IPS-20b (cell line): ENCODE results near the gene COL18A1.

Experiments used
- H3K27ac ChIP-seq: one replicate; pipeline ENCODE4 v1.5.1; 2013; ENCODE audit warnings: low read length
- H3K27me3 ChIP-seq: 2 replicates; pipeline ENCODE4 v1.6.1; 2013; ENCODE audit warnings: mild to moderate bottlenecking, low read length, inconsistent platforms; ENCODE audit not compliant: insufficient read depth
- H3K36me3 ChIP-seq: 2 replicates; pipeline ENCODE4 v1.6.1; 2013; ENCODE audit warnings: low read depth, mild to moderate bottlenecking, inconsistent platforms, low read length, moderate library complexity; ENCODE audit not compliant: insufficient read depth
- H3K4me1 ChIP-seq: 2 replicates; pipeline ENCODE4 v1.6.1; 2013; ENCODE audit warnings: mild to moderate bottlenecking, control low read depth, inconsistent platforms, low read length, moderate library complexity; ENCODE audit not compliant: insufficient read depth
- H3K4me3 ChIP-seq: 2 replicates; pipeline ENCODE4 v1.5.1; 2013; ENCODE audit warnings: mild to moderate bottlenecking, low read length, inconsistent platforms
- H3K9ac ChIP-seq: 2 replicates; pipeline ENCODE4 v1.6.1; 2013; ENCODE audit warnings: low read depth, mild to moderate bottlenecking, inconsistent platforms, low read length, moderate library complexity
- H3K9me3 ChIP-seq: 2 replicates; pipeline ENCODE4 v1.6.1; 2013; ENCODE audit warnings: mild to moderate bottlenecking, low read depth, low read length, inconsistent platforms; ENCODE audit not compliant: insufficient read depth

The COL18A1 gene

GRCh38 chr21:45491623-45492022, 86.7 kb downstream of the COL18A1 start:
- H3K27me3 ChIP-seq = no peaks in the 10 kb centered on the region
- no peak overlapping the region for H3K9ac ChIP-seq
- H3K27ac ChIP-seq = no peak overlapping the region
- peaks cover 43% of the 10 kb centered on the region for H3K36me3 ChIP-seq
- H3K9me3 ChIP-seq = no peaks in the 10 kb centered on the region
- peaks cover 13% of the 10 kb centered on the region; the same call in 1 of the 2 replicates for H3K4me1 ChIP-seq
- H3K4me3 ChIP-seq = no peak overlapping the region

GRCh38 chr21:45492765-45493164, 87.8 kb downstream of the COL18A1 start:
- Histone ChIP-seq H3K9me3 (no peaks in the 10 kb centered on the region), H3K27ac (no peak overlapping the region), H3K4me1 (peaks cover 11% of the 10 kb centered on the region; the same call in 1 of the 2 replicates), H3K36me3 (peaks cover 48% of the 10 kb centered on the region), H3K4me3 (no peak overlapping the region), H3K27me3 (no peaks in the 10 kb centered on the region), H3K9ac (no peak overlapping the region)

GRCh38 chr21:45493401-45494001, 88.5 kb downstream of the COL18A1 start:
- no peak overlapping the region for H3K9ac ChIP-seq
- H3K9me3 ChIP-seq = no peaks in the 10 kb centered on the region
- peaks cover 48% of the 10 kb centered on the region for H3K36me3 ChIP-seq
- H3K4me3 ChIP-seq = no peak overlapping the region
- H3K27me3 ChIP-seq = no peaks in the 10 kb centered on the region
- H3K27ac ChIP-seq = no peak overlapping the region
- H3K4me1 ChIP-seq = peaks cover 5% of the 10 kb centered on the region; the same call in 1 of the 2 replicates

- Histone ChIP-seq H3K36me3 (peaks cover 56% of the 10 kb centered on the region), H3K27me3 (no peaks in the 10 kb centered on the region)
These were observed 89.3 kb downstream of the COL18A1 start for GRCh38 chr21:45494135-45494850.

GRCh38 chr21:45494851-45495680, 90.1 kb downstream of the COL18A1 start:
- H3K9ac ChIP-seq = no peak overlapping the region
- H3K4me1 ChIP-seq = no peaks in the 10 kb centered on the region
- H3K4me3 ChIP-seq = no peak overlapping the region
- no peaks in the 10 kb centered on the region for H3K27me3 ChIP-seq
- no peaks in the 10 kb centered on the region for H3K9me3 ChIP-seq
- no peak overlapping the region for H3K27ac ChIP-seq
- H3K36me3 ChIP-seq = peaks cover 60% of the 10 kb centered on the region

More at GRCh38 chr21:45494135-45494850, 89.3 kb downstream of the COL18A1 start:
- Histone ChIP-seq H3K4me3 (no peak overlapping the region), H3K9me3 (no peaks in the 10 kb centered on the region), H3K27ac (no peak overlapping the region), H3K4me1 (peaks cover 2% of the 10 kb centered on the region; the same call in 1 of the 2 replicates), H3K9ac (no peak overlapping the region)

DNA sequence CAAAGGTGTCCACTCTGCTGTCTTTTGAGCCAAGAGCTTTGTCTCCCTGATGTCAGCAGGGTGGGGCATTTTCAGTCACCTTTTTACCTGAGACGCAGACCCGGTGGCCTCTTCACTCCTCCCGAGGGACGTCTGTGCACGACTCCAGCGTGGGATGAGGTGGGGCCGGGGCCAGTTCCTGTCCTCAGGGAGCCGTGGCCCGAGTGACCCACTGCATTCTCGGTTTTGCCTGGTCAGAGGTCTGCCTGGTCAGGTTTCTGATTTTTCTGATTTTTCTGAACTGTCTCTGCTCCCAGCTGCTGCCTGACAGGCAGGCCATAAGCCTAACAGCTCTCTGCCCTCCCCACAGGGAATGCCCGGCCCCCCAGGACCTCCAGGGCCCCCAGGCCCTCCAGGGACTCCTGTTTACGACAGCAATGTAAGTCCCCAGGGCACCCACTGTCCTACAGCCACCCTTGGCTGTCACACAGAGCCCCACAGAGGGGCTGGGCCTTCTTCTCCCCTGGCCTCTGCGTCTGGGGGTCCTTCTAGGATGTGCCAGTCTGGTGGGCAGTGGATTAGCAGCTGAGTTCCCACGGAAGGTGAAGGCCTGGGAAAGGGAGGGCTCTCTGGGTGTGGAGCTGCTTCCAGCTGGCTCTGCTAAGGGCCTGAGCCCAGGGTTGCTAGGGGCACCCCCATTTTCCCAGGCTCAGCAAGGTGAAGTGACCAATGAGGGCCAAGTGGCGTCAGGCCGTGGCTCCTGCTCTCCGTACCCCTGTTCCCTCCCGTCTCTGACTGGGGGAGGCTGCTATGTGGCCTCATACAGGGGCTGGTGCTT, 91.4 kb downstream of the COL18A1 start:
- H3K36me3 ChIP-seq = peaks cover 59% of the 10 kb centered on the region
- H3K9me3 ChIP-seq = no peaks in the 10 kb centered on the region
- H3K4me3 ChIP-seq = no peak overlapping the region
- no peak overlapping the region for H3K27ac ChIP-seq
- H3K27me3 ChIP-seq = no peaks in the 10 kb centered on the region
- H3K4me1 ChIP-seq = no peaks in the 10 kb centered on the region
- H3K9ac ChIP-seq = no peak overlapping the region

- Histone ChIP-seq H3K9ac (no peak overlapping the region), H3K9me3 (no peaks in the 10 kb centered on the region), H3K27ac (no peak overlapping the region), H3K27me3 (no peaks in the 10 kb centered on the region), H3K36me3 (peaks cover 51% of the 10 kb centered on the region), H3K4me1 (no peaks in the 10 kb centered on the region), H3K4me3 (no peak overlapping the region)
These were observed 92.2 kb downstream of the COL18A1 start for GRCh38 chr21:45496968-45497845.

DNA sequence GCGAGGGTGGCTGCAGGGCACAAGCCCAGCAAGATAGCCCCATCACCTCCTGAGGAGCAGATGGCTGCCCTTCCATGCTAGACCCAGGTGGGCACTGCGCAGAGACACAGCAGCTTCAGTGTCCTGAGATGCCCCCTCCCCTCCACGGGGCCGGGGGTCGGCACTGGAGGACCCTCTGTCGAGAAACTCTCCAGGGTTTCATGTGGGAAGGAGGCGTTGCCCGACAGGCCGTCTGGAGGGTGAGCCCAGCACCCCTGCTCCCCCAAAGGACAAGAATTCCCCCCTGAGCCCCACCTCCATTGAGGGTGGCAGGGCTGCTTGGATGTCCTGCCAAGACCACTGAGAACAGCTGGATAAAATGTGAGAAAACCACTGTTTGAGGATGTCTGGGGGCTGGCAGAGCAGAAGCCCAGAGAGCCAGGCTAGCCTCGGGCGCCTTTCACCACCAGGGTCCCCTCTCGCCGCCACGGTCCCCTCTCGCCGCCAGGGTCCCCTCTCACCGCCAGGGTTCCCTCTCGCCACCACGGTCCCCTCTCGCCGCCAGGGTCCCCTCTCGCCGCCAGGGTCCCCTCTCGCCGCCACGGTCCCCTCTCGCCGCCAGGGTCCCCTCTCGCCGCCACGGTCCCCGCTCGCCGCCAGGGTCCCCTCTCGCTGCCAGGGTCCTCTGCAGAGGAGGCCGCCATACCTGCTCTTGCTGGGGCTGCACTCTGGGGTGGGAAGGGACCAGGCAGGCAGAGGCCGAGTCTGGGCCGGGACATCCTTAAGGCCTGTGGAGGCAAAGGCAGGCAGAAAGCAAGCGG, 93.1 kb downstream of the COL18A1 start:
- peaks cover 49% of the 10 kb centered on the region for H3K36me3 ChIP-seq

DNA sequence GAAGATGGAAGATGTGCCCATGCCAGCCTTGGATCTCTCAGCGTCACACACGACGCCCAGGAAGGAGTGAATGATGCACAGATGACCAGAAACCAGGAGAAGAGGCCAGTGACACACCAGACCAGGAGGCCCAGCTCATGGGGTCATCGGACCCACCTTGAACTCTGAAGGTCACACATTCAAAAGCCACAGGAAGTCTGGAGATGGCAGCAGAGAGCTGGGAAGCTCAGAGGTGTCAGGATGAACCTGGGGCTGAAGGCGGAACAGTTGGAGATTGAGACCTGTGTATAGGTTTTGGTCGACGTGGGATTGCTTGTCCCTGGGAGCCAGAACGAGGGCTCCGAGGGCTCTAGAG, 93.7 kb downstream of the COL18A1 start:
- H3K36me3 ChIP-seq = peaks cover 49% of the 10 kb centered on the region

More for the DNA sequence above, 93.1 kb downstream of the COL18A1 start:
- Histone ChIP-seq H3K9me3 (no peaks in the 10 kb centered on the region), H3K27ac (no peak overlapping the region), H3K4me1 (no peaks in the 10 kb centered on the region), H3K9ac (no peak overlapping the region), H3K27me3 (no peaks in the 10 kb centered on the region), H3K4me3 (no peak overlapping the region)

GRCh38 chr21:45499201-45499750, 94.3 kb downstream of the COL18A1 start:
- peaks cover 49% of the 10 kb centered on the region for H3K36me3 ChIP-seq
- H3K27ac ChIP-seq = no peak overlapping the region
- H3K27me3 ChIP-seq = no peaks in the 10 kb centered on the region
- no peaks in the 10 kb centered on the region for H3K9me3 ChIP-seq
- no peak overlapping the region for H3K9ac ChIP-seq
- H3K4me1 ChIP-seq = no peaks in the 10 kb centered on the region
- H3K4me3 ChIP-seq = no peak overlapping the region

More for the DNA sequence above, 93.7 kb downstream of the COL18A1 start:
- H3K9me3 ChIP-seq = no peaks in the 10 kb centered on the region
- H3K9ac ChIP-seq = no peak overlapping the region
- no peak overlapping the region for H3K4me3 ChIP-seq
- H3K4me1 ChIP-seq = no peaks in the 10 kb centered on the region
- H3K27ac ChIP-seq = no peak overlapping the region
- no peaks in the 10 kb centered on the region for H3K27me3 ChIP-seq
